Tibial nerve (tissue), 4 donors: ENCODE results near the gene MAML3. TPM values are rescaled to one million over a fixed set of nuclear protein-coding genes. Genes with fewer than 3 reads are reported as not detected.

ENCODE experiments used
- DNase-seq, 2 donors: peaks; one replicate each; pipeline ENCODE4 v3.0.0-alpha.2; 2019; ENCODE audit warnings: low spot score in 2 of 2
- H3K27ac ChIP-seq, 4 donors: fragments of 200-600 bp; sonication (generic) in 3 of 4; one replicate each; pipeline ENCODE4 v1.5.1; 2017 to 2019; ENCODE audit warnings: mild to moderate bottlenecking in 1 of 4
- H3K27me3 ChIP-seq, 2 donors: fragments of 200-600 bp; sonication (generic) in 1 of 2; one replicate each; pipeline versions ENCODE4 v1.5.1 to v1.6.0; 2017 to 2019
- H3K36me3 ChIP-seq, 3 donors: fragments of 200-600 bp; sonication (generic); one replicate each; pipeline ENCODE4 v1.5.1; 2018 to 2019
- H3K4me1 ChIP-seq, 4 donors: fragments of 200-600 bp; sonication (generic) in 3 of 4; one replicate each; pipeline ENCODE4 v1.5.1; 2017 to 2019
- H3K4me3 ChIP-seq, 4 donors: fragments of 200-600 bp; sonication (generic) in 3 of 4; one replicate each; pipeline ENCODE4 v1.5.1; 2017 to 2019; ENCODE audit warnings: mild to moderate bottlenecking in 1 of 4, moderate library complexity in 1 of 4
- H3K9me3 ChIP-seq, 4 donors: fragments of 200-600 bp; sonication (generic) in 3 of 4; one replicate each; pipeline ENCODE4 v1.5.1; 2017 to 2019
- CTCF ChIP-seq, 5 experiments: fragments of 200-600 bp in 3 of 5; fragments of 450-650 bp in 2 of 5; sonication (generic) in 3 of 5; IDR thresholded peaks; one replicate each; pipeline ENCODE4 v1.5.1; 2016 to 2019; ENCODE audit warnings: antibody characterized with exemption in 5 of 5, mild to moderate bottlenecking in 3 of 5, moderate library complexity in 2 of 5
- EP300 ChIP-seq, 2 donors: sonication (generic); formaldehyde crosslinking; IDR thresholded peaks; one replicate each; pipeline ENCODE4 v1.6.1; 2017; ENCODE audit warnings: antibody characterized with exemption in 2 of 2, mild to moderate bottlenecking in 1 of 2
- POLR2A ChIP-seq, 2 donors: fragments of 450-650 bp; IDR thresholded peaks; one replicate each; pipeline ENCODE4 v1.6.1; 2017; ENCODE audit warnings: antibody characterized with exemption in 2 of 2, mild to moderate bottlenecking in 2 of 2, moderate library complexity in 2 of 2
- WGBS, 2 donors: methylation state at CpG; one replicate each; pipeline ENCODE4 v1.1.5; 2018; 5-methylcytosine and 5-hydroxymethylcytosine counted together
- total RNA-seq, 4 donors: library from RNA; depleted of rRNA; stranded (reverse); fragments of >200 nt; gene quantifications; one replicate each; pipeline ENCODE4 v1.1.0, GENCODE V29; 2016

The MAML3 gene
- total RNA-seq, 4 donors from 2014 or later: 8.6 to 10.5 (median 9.4) TPM

- DNase-seq: no peak
- no peaks in the 10 kb centered on the region for H3K36me3 ChIP-seq
- H3K27me3 ChIP-seq: no peaks in the 10 kb centered on the region
- no peak overlapping the region for H3K4me3 ChIP-seq
- peaks cover 0 to 67% (median 25%) of the 10 kb centered on the region in 4 donors for H3K4me1 ChIP-seq
- no peaks in the 10 kb centered on the region for H3K9me3 ChIP-seq
- WGBS, 2 donors: 52 to 58% methylated on average over 11 of the region's 11 CpGs
- TF ChIP-seq EP300 (IDR thresholded peaks at IDR 0.05) (no peak), CTCF (IDR thresholded peaks at IDR 0.05) (no peak), POLR2A (IDR thresholded peaks at IDR 0.05) (no peak)
- H3K27ac ChIP-seq: peak overlapping the region in 2 of 4 donors; percentile 64 to 76
Observed at GRCh38 chr4:139921429-139922184, 232.4 kb downstream of the MAML3 start.

GRCh38 chr4:139920486-139921002, 233.4 kb downstream of the MAML3 start:
- Histone ChIP-seq H3K9me3 (no peaks in the 10 kb centered on the region), H3K4me1 (peaks cover 0 to 76% (median 25%) of the 10 kb centered on the region in 4 donors), H3K36me3 (no peaks in the 10 kb centered on the region), H3K27me3 (no peaks in the 10 kb centered on the region), H3K27ac (peak overlapping the region in 2 of 4 donors; percentile 64 to 76), H3K4me3 (no peak overlapping the region)
- no peak for TF ChIP-seq EP300 (IDR thresholded peaks at IDR 0.05)
- no peak for TF ChIP-seq POLR2A (IDR thresholded peaks at IDR 0.05)
- TF ChIP-seq CTCF (IDR thresholded peaks at IDR 0.05): no peak
- DNase-seq: no peak
- WGBS, 2 donors: 63 to 65% methylated on average over 3 of the region's 3 CpGs

- H3K27ac ChIP-seq: peak overlapping the region; percentile 8 to 76 (median 36)
- no peak overlapping the region for H3K4me3 ChIP-seq
- H3K36me3 ChIP-seq: no peaks in the 10 kb centered on the region
- no peak for DNase-seq
- WGBS, 2 donors: 14 to 26% methylated on average over 3 of the region's 3 CpGs
- H3K4me1 ChIP-seq: peaks cover 0 to 76% (median 22%) of the 10 kb centered on the region in 4 donors
- no peak for TF ChIP-seq POLR2A (IDR thresholded peaks at IDR 0.05)
- no peaks in the 10 kb centered on the region for H3K27me3 ChIP-seq
- no peaks in the 10 kb centered on the region for H3K9me3 ChIP-seq
Observed at GRCh38 chr4:139919521-139919920, 234.5 kb downstream of the MAML3 start.

GRCh38 chr4:139919004-139919403, 235.0 kb downstream of the MAML3 start:
- Histone ChIP-seq H3K9me3 (no peaks in the 10 kb centered on the region), H3K36me3 (no peaks in the 10 kb centered on the region), H3K4me1 (peaks cover 0 to 77% (median 24%) of the 10 kb centered on the region in 4 donors), H3K4me3 (no peak overlapping the region), H3K27ac (peak overlapping the region; percentile 8 to 76 (median 36)), H3K27me3 (no peaks in the 10 kb centered on the region)
- TF ChIP-seq POLR2A (IDR thresholded peaks at IDR 0.05): no peak
- TF ChIP-seq CTCF (IDR thresholded peaks at IDR 0.05): no peak
- TF ChIP-seq EP300 (IDR thresholded peaks at IDR 0.05): no peak
- DNase-seq: no peak

- H3K36me3 ChIP-seq: no peaks in the 10 kb centered on the region
- no peaks in the 10 kb centered on the region for H3K27me3 ChIP-seq
- peaks cover 0 to 81% (median 27%) of the 10 kb centered on the region in 4 donors for H3K4me1 ChIP-seq
- no peak for DNase-seq
- TF ChIP-seq EP300 (IDR thresholded peaks at IDR 0.05) (no peak), CTCF (IDR thresholded peaks at IDR 0.05) (no peak), POLR2A (IDR thresholded peaks at IDR 0.05) (no peak)
- WGBS, 2 donors: 70 to 75% methylated on average over 7 of the region's 7 CpGs
- H3K4me3 ChIP-seq: no peak overlapping the region
- H3K9me3 ChIP-seq: no peaks in the 10 kb centered on the region
- peak overlapping the region; percentile 8 to 76 (median 36) for H3K27ac ChIP-seq
Observed at GRCh38 chr4:139918591-139918990, 235.4 kb downstream of the MAML3 start.
